PC-3 (cell line): ENCODE measurements around the gene SMIM10L1.

Experiments
- EZH2 ChIP-seq: fragments of 300-600 bp; sonication (generic); IDR thresholded peaks from one replicate; pipeline ENCODE4 v1.6.1; 2017; ENCODE audit warnings: antibody characterized with exemption, mild to moderate bottlenecking, low read length; ENCODE audit not compliant: unreplicated experiment
- EZH2phosphoT487 ChIP-seq: fragments of 300-600 bp; sonication (generic); IDR thresholded peaks from 2 replicates; pipeline ENCODE4 v1.6.1; 2018; ENCODE audit warnings: mild to moderate bottlenecking, antibody characterized with exemption, low read length, borderline replicate concordance
- TF ChIP-seq, protein P1 (sequence below): fragments of 300-600 bp; sonication (generic); conservative IDR thresholded peaks from 2 replicates; pipeline ENCODE4 v1.5.1; 2017; ENCODE audit warnings: antibody characterized with exemption, low read depth, mild to moderate bottlenecking, low read length

DNA sequence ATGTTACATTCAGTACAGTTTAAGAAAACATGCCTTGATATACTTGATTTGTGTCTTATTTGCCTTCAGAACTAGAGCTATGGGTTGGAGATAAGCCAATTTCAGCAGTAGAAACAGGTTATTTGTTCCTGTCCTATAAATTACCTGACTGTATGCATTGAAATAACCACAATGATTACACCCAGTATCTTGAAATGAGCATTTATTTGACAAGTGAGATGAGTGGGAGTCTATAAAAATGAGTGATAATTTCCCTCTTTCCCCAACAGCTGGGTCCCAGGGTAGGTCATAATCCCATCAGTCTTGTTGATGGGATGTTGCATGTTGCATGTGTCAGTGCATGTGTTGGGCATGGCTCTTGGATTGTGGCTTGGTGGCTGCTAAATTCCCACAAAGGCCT is 12.0 kb downstream of the SMIM10L1 start:
- TF ChIP-seq EZH2 (no peak), EZH2phosphoT487 (no peak)
- TF ChIP-seq, protein P1, sequence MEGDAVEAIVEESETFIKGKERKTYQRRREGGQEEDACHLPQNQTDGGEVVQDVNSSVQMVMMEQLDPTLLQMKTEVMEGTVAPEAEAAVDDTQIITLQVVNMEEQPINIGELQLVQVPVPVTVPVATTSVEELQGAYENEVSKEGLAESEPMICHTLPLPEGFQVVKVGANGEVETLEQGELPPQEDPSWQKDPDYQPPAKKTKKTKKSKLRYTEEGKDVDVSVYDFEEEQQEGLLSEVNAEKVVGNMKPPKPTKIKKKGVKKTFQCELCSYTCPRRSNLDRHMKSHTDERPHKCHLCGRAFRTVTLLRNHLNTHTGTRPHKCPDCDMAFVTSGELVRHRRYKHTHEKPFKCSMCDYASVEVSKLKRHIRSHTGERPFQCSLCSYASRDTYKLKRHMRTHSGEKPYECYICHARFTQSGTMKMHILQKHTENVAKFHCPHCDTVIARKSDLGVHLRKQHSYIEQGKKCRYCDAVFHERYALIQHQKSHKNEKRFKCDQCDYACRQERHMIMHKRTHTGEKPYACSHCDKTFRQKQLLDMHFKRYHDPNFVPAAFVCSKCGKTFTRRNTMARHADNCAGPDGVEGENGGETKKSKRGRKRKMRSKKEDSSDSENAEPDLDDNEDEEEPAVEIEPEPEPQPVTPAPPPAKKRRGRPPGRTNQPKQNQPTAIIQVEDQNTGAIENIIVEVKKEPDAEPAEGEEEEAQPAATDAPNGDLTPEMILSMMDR, result no peak
